GM19023 (cell line): Measurements from ENCODE around the gene ZNF652.
A peak's percentile ranks its signal among the peaks of the same experiment; 100 is the strongest.

ENCODE experiments used
- ATAC-seq: cut with Tn5 transposase; IDR thresholded peaks from one replicate; pipeline ENCODE4 v1.9.1; 2021; ENCODE audit warnings: mild to moderate bottlenecking, moderate library complexity; ENCODE audit not compliant: unreplicated experiment

The ZNF652 gene

GRCh38 chr17:49360796-49361128 is 1.3 kb downstream of the ZNF652 start:
- ATAC-seq = no peak

GRCh38 chr17:49359990-49360795 is 1.9 kb downstream of the ZNF652 start:
- no peak for ATAC-seq

GRCh38 chr17:49358641-49359247 is 3.3 kb downstream of the ZNF652 start:
- no peak for ATAC-seq

GRCh38 chr17:49357516-49357915 is 4.5 kb downstream of the ZNF652 start:
- ATAC-seq = no peak

GRCh38 chr17:49356320-49356719 is 5.7 kb downstream of the ZNF652 start:
- no peak for ATAC-seq

GRCh38 chr17:49353607-49354006 is 8.4 kb downstream of the ZNF652 start:
- no peak for ATAC-seq

- ATAC-seq = no peak
Observed at GRCh38 chr17:49352587-49353154, 9.4 kb downstream of the ZNF652 start.

- ATAC-seq = no peak
Observed at GRCh38 chr17:49351572-49352140, 10.4 kb downstream of the ZNF652 start.

GRCh38 chr17:49349541-49349940 is 12.5 kb downstream of the ZNF652 start:
- ATAC-seq = no peak

- no peak for ATAC-seq
Observed at GRCh38 chr17:49344914-49345313, 17.1 kb downstream of the ZNF652 start.

GRCh38 chr17:49343273-49343672 is 18.8 kb downstream of the ZNF652 start:
- no peak for ATAC-seq

- peak; percentile 36 for ATAC-seq
Observed at GRCh38 chr17:49342575-49342936, 19.5 kb downstream of the ZNF652 start.

- ATAC-seq = no peak
Observed at GRCh38 chr17:49341356-49341755, 20.7 kb downstream of the ZNF652 start.

- no peak for ATAC-seq
Observed at GRCh38 chr17:49339354-49339753, 22.7 kb downstream of the ZNF652 start.

- no peak for ATAC-seq
Observed at GRCh38 chr17:49338883-49339282, 23.2 kb downstream of the ZNF652 start.

GRCh38 chr17:49337884-49338283 is 24.2 kb downstream of the ZNF652 start:
- ATAC-seq = no peak

GRCh38 chr17:49334744-49335512 is 27.1 kb downstream of the ZNF652 start:
- ATAC-seq = no peak

GRCh38 chr17:49333804-49334203 is 28.2 kb downstream of the ZNF652 start:
- no peak for ATAC-seq

GRCh38 chr17:49327835-49328784 is 33.9 kb downstream of the ZNF652 start:
- ATAC-seq = no peak

GRCh38 chr17:49325980-49326379 is 36.1 kb downstream of the ZNF652 start:
- no peak for ATAC-seq
